Thymus (tissue), 11 donors: ENCODE data around the gene TMEM178B. TPM values are rescaled to one million over a fixed set of nuclear protein-coding genes. Genes with fewer than 3 reads are reported as not detected.
"Not testable (repeated sequence)": the region's sequence is repeated elsewhere in the genome, so short reads cannot be mapped to it uniquely, and the experiment has no call there.

ENCODE experiments used
- DNase-seq, 9 donors: peaks; one replicate each; pipeline ENCODE4 v3.0.0-alpha.2; 2013; ENCODE audit warnings: low spot score in 9 of 9, low read depth in 6 of 9, missing footprints in 1 of 9
- H3K27ac ChIP-seq, 2 donors: one replicate each; pipeline ENCODE4 v1.5.1; 2013; ENCODE audit warnings: control low read depth in 1 of 2, low read depth in 1 of 2, low read length in 1 of 2, mild to moderate bottlenecking in 1 of 2, moderate library complexity in 1 of 2
- H3K27me3 ChIP-seq, 2 donors: one replicate each; pipeline ENCODE4 v1.5.1; 2013; ENCODE audit warnings: low read length in 1 of 2; ENCODE audit not compliant: control insufficient read depth in 2 of 2, insufficient read depth in 1 of 2
- H3K36me3 ChIP-seq, 2 donors: one replicate each; pipeline ENCODE4 v1.5.1; 2013; ENCODE audit warnings: low read length in 1 of 2, mild to moderate bottlenecking in 1 of 2, moderate library complexity in 1 of 2; ENCODE audit not compliant: control insufficient read depth in 2 of 2, insufficient read depth in 2 of 2
- H3K4me1 ChIP-seq, 2 donors: one replicate each; pipeline ENCODE4 v1.5.1; 2013; ENCODE audit warnings: low read length in 2 of 2; ENCODE audit not compliant: control insufficient read depth in 2 of 2, insufficient read depth in 2 of 2
- H3K4me3 ChIP-seq, 2 donors: one replicate each; pipeline ENCODE4 v1.5.1; 2013; ENCODE audit warnings: low read length in 2 of 2, control low read depth in 1 of 2, mild to moderate bottlenecking in 1 of 2
- H3K9me3 ChIP-seq, 2 donors: one replicate each; pipeline ENCODE4 v1.5.1; 2013; ENCODE audit warnings: low read length in 1 of 2, mild to moderate bottlenecking in 1 of 2; ENCODE audit not compliant: control insufficient read depth in 2 of 2, insufficient read depth in 1 of 2
- WGBS: extraction: QIAGEN DNeasy Blood & Tissue Kit; methylation state at CpG from one replicate; pipeline ENCODE4 v1.1.7; 2013; 5-methylcytosine and 5-hydroxymethylcytosine counted together
- polyA plus RNA-seq: library from polyadenylated mRNA; stranded (reverse); fragments of 200-250 nt; gene quantifications from one replicate; pipeline ENCODE4 v1.2.3, GENCODE V29; 2013
- total RNA-seq: library from RNA; stranded (reverse); fragments of 120-200 nt; gene quantifications from one replicate; pipeline ENCODE4 v1.2.4, GENCODE V29; 2013
- donor health status: healthy.

TMEM178B gene
- total and polyA plus RNA-seq, 2 donors = 0.68 to 2.0 TPM

GRCh38 chr7:141381794-141382427, 308.0 kb downstream of the TMEM178B start:
- Histone ChIP-seq H3K27ac (no peak overlapping the region), H3K9me3 (no peaks in the 10 kb centered on the region), H3K4me3 (no peak overlapping the region), H3K4me1 (no peaks in the 10 kb centered on the region), H3K27me3 (no peaks in the 10 kb centered on the region), H3K36me3 (no peaks in the 10 kb centered on the region)
- no peak for DNase-seq
- whole genome bisulfite sequencing = 86% methylated on average over 3 of the region's 3 CpGs

GRCh38 chr7:141383356-141383755, 309.5 kb downstream of the TMEM178B start:
- WGBS = 97% methylated on average over 3 of the region's 3 CpGs
- not testable (repeated sequence) for H3K4me1 ChIP-seq, DNase-seq, H3K27me3 ChIP-seq, H3K27ac ChIP-seq, H3K9me3 ChIP-seq, H3K36me3 ChIP-seq, H3K4me3 ChIP-seq

- DNase-seq = no peak
- Histone ChIP-seq H3K36me3 (no peaks in the 10 kb centered on the region), H3K9me3 (no peaks in the 10 kb centered on the region), H3K4me3 (no peak overlapping the region), H3K27ac (no peak overlapping the region), H3K4me1 (no peaks in the 10 kb centered on the region), H3K27me3 (no peaks in the 10 kb centered on the region)
- WGBS = 98% methylated on average over 1 of the region's 1 CpG
Observed at GRCh38 chr7:141386881-141387280, 313.0 kb downstream of the TMEM178B start.

GRCh38 chr7:141387521-141388217, 313.8 kb downstream of the TMEM178B start:
- H3K27ac ChIP-seq = no peak overlapping the region
- no peaks in the 10 kb centered on the region for H3K9me3 ChIP-seq
- H3K36me3 ChIP-seq = no peaks in the 10 kb centered on the region
- H3K4me3 ChIP-seq = no peak overlapping the region
- DNase-seq = no peak
- H3K27me3 ChIP-seq = no peaks in the 10 kb centered on the region
- H3K4me1 ChIP-seq = no peaks in the 10 kb centered on the region
- 85% methylated on average over 14 of the region's 14 CpGs for whole genome bisulfite sequencing

GRCh38 chr7:141389140-141389796, 315.4 kb downstream of the TMEM178B start:
- no peak for DNase-seq
- 93% methylated on average over 6 of the region's 6 CpGs for WGBS

GRCh38 chr7:141390339-141390738, 316.5 kb downstream of the TMEM178B start:
- Histone ChIP-seq H3K36me3 (no peaks in the 10 kb centered on the region), H3K9me3 (no peaks in the 10 kb centered on the region), H3K27ac (no peak overlapping the region), H3K4me1 (no peaks in the 10 kb centered on the region), H3K27me3 (no peaks in the 10 kb centered on the region), H3K4me3 (no peak overlapping the region)
- WGBS = 93% methylated on average over 6 of the region's 6 CpGs
- DNase-seq = no peak

More at GRCh38 chr7:141389140-141389796, 315.4 kb downstream of the TMEM178B start:
- no peaks in the 10 kb centered on the region for H3K4me1 ChIP-seq
- no peaks in the 10 kb centered on the region for H3K36me3 ChIP-seq
- H3K4me3 ChIP-seq = no peak overlapping the region
- H3K27me3 ChIP-seq = no peaks in the 10 kb centered on the region
- no peak overlapping the region for H3K27ac ChIP-seq
- no peaks in the 10 kb centered on the region for H3K9me3 ChIP-seq

GRCh38 chr7:141393056-141393455, 319.2 kb downstream of the TMEM178B start:
- DNase-seq = no peak
- no peaks in the 10 kb centered on the region for H3K4me1 ChIP-seq
- H3K9me3 ChIP-seq = no peaks in the 10 kb centered on the region
- H3K27ac ChIP-seq = no peak overlapping the region
- H3K27me3 ChIP-seq = no peaks in the 10 kb centered on the region
- WGBS = 80% methylated on average over 4 of the region's 4 CpGs
- H3K4me3 ChIP-seq = no peak overlapping the region
- H3K36me3 ChIP-seq = no peaks in the 10 kb centered on the region

- H3K9me3 ChIP-seq = no peaks in the 10 kb centered on the region
- WGBS = 93% methylated on average over 7 of the region's 7 CpGs
- no peaks in the 10 kb centered on the region for H3K27me3 ChIP-seq
- H3K27ac ChIP-seq = no peak overlapping the region
- DNase-seq = no peak
- no peaks in the 10 kb centered on the region for H3K4me1 ChIP-seq
- no peak overlapping the region for H3K4me3 ChIP-seq
- H3K36me3 ChIP-seq = no peaks in the 10 kb centered on the region
Observed at GRCh38 chr7:141397236-141398163, 323.6 kb downstream of the TMEM178B start.
